ENCODE measurements around the gene H1-8.

Gene H1-8

GRCh38 chr3:129521611-129522010 lies 21.4 kb upstream of the H1-8 start:
- Mint-ChIP-seq H3K4me3 (no peak overlapping the region), H3K27me3 (ENCODE audit: low read depth) (no peaks in the 10 kb centered on the region), H3K27ac (peak overlapping the region in 1 of 3 experiments; percentile 49), H3K36me3 (ENCODE audit: low read depth) (peaks cover 8% of the 10 kb centered on the region), H3K4me1 (peaks cover 14% of the 10 kb centered on the region), H3K9me3 (no peaks in the 10 kb centered on the region)
- TF ChIP-seq, protein P1, sequence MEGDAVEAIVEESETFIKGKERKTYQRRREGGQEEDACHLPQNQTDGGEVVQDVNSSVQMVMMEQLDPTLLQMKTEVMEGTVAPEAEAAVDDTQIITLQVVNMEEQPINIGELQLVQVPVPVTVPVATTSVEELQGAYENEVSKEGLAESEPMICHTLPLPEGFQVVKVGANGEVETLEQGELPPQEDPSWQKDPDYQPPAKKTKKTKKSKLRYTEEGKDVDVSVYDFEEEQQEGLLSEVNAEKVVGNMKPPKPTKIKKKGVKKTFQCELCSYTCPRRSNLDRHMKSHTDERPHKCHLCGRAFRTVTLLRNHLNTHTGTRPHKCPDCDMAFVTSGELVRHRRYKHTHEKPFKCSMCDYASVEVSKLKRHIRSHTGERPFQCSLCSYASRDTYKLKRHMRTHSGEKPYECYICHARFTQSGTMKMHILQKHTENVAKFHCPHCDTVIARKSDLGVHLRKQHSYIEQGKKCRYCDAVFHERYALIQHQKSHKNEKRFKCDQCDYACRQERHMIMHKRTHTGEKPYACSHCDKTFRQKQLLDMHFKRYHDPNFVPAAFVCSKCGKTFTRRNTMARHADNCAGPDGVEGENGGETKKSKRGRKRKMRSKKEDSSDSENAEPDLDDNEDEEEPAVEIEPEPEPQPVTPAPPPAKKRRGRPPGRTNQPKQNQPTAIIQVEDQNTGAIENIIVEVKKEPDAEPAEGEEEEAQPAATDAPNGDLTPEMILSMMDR (IDR thresholded peaks at IDR 0.05; ENCODE audit: unreplicated experiment in 3 of 3) = no peak

DNA sequence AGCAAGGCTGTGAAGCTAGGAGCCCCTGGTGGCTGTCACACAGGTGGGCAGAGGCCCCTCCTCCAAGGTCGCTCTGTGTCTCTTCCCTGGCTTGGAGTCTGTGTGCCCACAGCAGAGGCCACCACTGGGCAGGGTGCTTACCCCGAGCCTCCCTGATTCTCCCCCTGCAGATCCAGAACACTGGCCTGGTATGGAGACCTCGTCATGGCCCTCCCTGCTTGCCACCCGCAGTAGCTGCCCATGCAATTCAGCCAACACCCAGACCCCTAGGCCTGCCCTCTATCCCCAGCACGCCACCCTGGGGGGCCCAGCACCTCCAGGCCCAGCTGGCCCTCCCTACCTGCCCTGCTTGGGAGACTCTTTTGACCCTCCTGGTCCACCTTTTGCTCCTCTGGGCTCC lies 20.0 kb upstream of the H1-8 start:
- Mint-ChIP-seq H3K4me1 (peaks cover 14% of the 10 kb centered on the region), H3K27me3 (ENCODE audit: low read depth) (no peaks in the 10 kb centered on the region), H3K36me3 (ENCODE audit: low read depth) (no peaks in the 10 kb centered on the region), H3K27ac (peak overlapping the region in 2 of 3 experiments; percentile 15 to 26), H3K9me3 (no peaks in the 10 kb centered on the region), H3K4me3 (no peak overlapping the region)
- TF ChIP-seq, protein P1 (IDR thresholded peaks at IDR 0.05; ENCODE audit: unreplicated experiment in 3 of 3) = no peak

DNA sequence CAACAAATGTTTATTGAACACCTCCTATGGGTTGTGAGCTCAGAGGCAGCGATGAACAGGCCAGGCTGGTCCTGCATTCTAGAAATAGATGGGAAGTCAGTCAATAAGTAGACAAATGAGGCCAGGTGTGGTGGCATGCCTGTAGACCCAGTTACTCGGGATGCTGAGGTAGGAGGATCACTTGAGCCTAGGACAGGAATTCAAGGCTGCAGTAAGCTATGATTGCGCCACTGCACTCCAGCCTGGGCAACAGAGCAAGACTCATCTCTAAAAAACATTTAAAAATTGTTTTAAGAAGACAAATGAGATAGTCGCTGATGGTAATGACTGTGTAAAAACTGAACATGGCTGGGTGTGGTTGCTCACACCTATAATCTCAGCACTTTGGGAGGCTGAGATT lies 18.9 kb upstream of the H1-8 start:
- Mint-ChIP-seq H3K4me3 (no peak overlapping the region), H3K36me3 (ENCODE audit: low read depth) (no peaks in the 10 kb centered on the region), H3K4me1 (peaks cover 14% of the 10 kb centered on the region)

GRCh38 chr3:129525341-129525968 lies 17.5 kb upstream of the H1-8 start:
- no peaks in the 10 kb centered on the region for H3K36me3 Mint-ChIP-seq (ENCODE audit: low read depth)
- peaks cover 20% of the 10 kb centered on the region for H3K4me1 Mint-ChIP-seq
- TF ChIP-seq, protein P1 (IDR thresholded peaks at IDR 0.05; ENCODE audit: unreplicated experiment in 3 of 3) = no peak
- no peak overlapping the region for H3K4me3 Mint-ChIP-seq
- H3K27ac Mint-ChIP-seq = no peak overlapping the region
- no peaks in the 10 kb centered on the region for H3K9me3 Mint-ChIP-seq
- H3K27me3 Mint-ChIP-seq (ENCODE audit: low read depth) = peaks cover 4% of the 10 kb centered on the region

More for the DNA sequence above, 18.9 kb upstream of the H1-8 start:
- Mint-ChIP-seq H3K9me3 (no peaks in the 10 kb centered on the region), H3K27me3 (ENCODE audit: low read depth) (no peaks in the 10 kb centered on the region), H3K27ac (no peak overlapping the region)
- TF ChIP-seq, protein P1 (IDR thresholded peaks at IDR 0.05; ENCODE audit: unreplicated experiment in 3 of 3) = no peak

GRCh38 chr3:129526121-129526900 lies 16.7 kb upstream of the H1-8 start:
- H3K36me3 Mint-ChIP-seq (ENCODE audit: low read depth) = no peaks in the 10 kb centered on the region

More at GRCh38 chr3:129526121-129526900, 16.7 kb upstream of the H1-8 start:
- H3K27me3 Mint-ChIP-seq (ENCODE audit: low read depth) = peaks cover 7% of the 10 kb centered on the region
- peak overlapping the region in 1 of 3 experiments; percentile 31 for H3K27ac Mint-ChIP-seq
- no peak overlapping the region for H3K4me3 Mint-ChIP-seq
- peaks cover 20% of the 10 kb centered on the region for H3K4me1 Mint-ChIP-seq
- H3K9me3 Mint-ChIP-seq = no peaks in the 10 kb centered on the region
- TF ChIP-seq, protein P1 (IDR thresholded peaks at IDR 0.05; ENCODE audit: unreplicated experiment in 3 of 3) = no peak

Data from nephron (organoid).